ENCODE results near the gene GPA33.

DNA sequence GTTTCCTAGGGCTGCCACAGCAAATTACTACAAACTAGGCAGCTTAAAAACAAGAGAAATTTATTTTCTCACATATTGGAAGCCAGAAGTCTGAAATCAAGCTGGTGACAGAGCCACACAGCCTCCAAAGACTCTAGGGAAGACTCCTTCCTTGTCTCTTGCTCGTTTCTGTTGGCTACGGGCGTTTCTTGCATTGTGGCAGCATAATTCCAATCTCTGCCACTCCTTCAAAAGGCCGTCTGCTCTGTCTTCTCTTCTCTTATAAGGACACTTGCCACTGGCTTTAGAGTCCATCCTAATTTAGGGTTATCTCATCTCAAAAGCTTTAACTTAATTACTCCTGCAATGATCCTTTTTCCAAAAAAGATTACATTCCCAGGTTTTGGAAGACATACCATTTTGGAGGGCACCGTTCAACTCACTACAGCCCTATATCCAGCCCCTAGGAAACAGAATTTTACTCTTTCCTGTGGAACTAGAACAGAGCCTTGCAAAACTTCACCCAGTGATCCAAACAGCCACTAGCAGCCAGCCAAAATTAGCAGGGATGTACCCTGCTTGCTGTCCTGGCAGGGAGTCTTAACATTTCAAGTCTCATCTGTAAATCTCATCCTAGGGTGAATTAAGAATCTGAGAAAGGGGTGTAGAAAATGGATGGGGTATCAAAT, 12.9 kb upstream of the GPA33 start:
- TF ChIP-seq POLR2AphosphoS5 (IDR thresholded peaks at IDR 0.05; ENCODE audit: low read depth, low read length), result no peak
- no peak for TF ChIP-seq REST (IDR thresholded peaks at IDR 0.05; ENCODE audit: insufficient read depth in 1 of 2, low read depth in 2 of 2, low read length in 2 of 2)
- TF ChIP-seq TAF1 (IDR thresholded peaks at IDR 0.05; ENCODE audit: borderline replicate concordance, insufficient read depth, low read length), result no peak
- TF ChIP-seq SIN3A (IDR thresholded peaks at IDR 0.05; ENCODE audit: borderline replicate concordance, insufficient read depth, low read length), result no peak
